ENCODE measurements around the gene OR2T1.
"Not testable (repeated sequence)": the region's sequence is repeated elsewhere in the genome, so short reads cannot be mapped to it uniquely, and the experiment has no call there.

OR2T1 gene

GRCh38 chr1:248402748-248403147 lies at the start of gene OR2T1:
TSS of gene OR2T1 (plus strand) at chr1:248403048. CDS start at chr1:248406148, 3,100 bp downstream.
- DNase-seq, result no peak

- no peak for DNase-seq
These were observed 43.4 kb upstream of the OR2T1 start for GRCh38 chr1:248359415-248359814.

GRCh38 chr1:248361121-248361715 lies 41.6 kb upstream of the OR2T1 start, which contains the start of gene OR2T4:
TSS of gene OR2T4 (plus strand) at chr1:248361665. CDS start at chr1:248361665, 0 bp downstream.
- DNase-seq, result no peak

GRCh38 chr1:248366609-248367008 lies 36.2 kb upstream of the OR2T1 start:
- no peak for DNase-seq

GRCh38 chr1:248372394-248372793 lies 30.5 kb upstream of the OR2T1 start:
- no peak for DNase-seq

GRCh38 chr1:248373761-248374160 lies 29.1 kb upstream of the OR2T1 start:
- DNase-seq, result no peak

- no peak for DNase-seq
These were observed 27.4 kb upstream of the OR2T1 start, which contains the start of gene OR2T6 for GRCh38 chr1:248375446-248375845. TSS of gene OR2T6 (plus strand) at chr1:248375746. CDS start at chr1:248387609, 11,863 bp downstream.

- no peak for DNase-seq
These were observed 25.9 kb upstream of the OR2T1 start for GRCh38 chr1:248376916-248377315.

- DNase-seq, result no peak
These were observed 22.0 kb upstream of the OR2T1 start for GRCh38 chr1:248380854-248381253.

GRCh38 chr1:248388426-248388825 lies 14.4 kb upstream of the OR2T1 start:
- DNase-seq, result no peak

GRCh38 chr1:248393050-248393449 lies 9.8 kb upstream of the OR2T1 start:
- DNase-seq, result no peak

- DNase-seq, result no peak
These were observed 1.2 kb downstream of the OR2T1 start for GRCh38 chr1:248404024-248404423.

GRCh38 chr1:248406721-248407692 lies 4.2 kb downstream of the OR2T1 start:
- DNase-seq, result no peak

- DNase-seq, result no peak
These were observed 13.4 kb downstream of the OR2T1 start for GRCh38 chr1:248416226-248416625.

- no peak for DNase-seq
These were observed 15.0 kb downstream of the OR2T1 start for GRCh38 chr1:248417854-248418253.

GRCh38 chr1:248421384-248421783 lies 18.5 kb downstream of the OR2T1 start:
- no peak for DNase-seq

- not testable (repeated sequence) for DNase-seq
These were observed 24.8 kb downstream of the OR2T1 start for GRCh38 chr1:248427526-248428191.

GRCh38 chr1:248428192-248428533 lies 25.3 kb downstream of the OR2T1 start:
- DNase-seq, result not testable (repeated sequence)

- not testable (repeated sequence) for DNase-seq
These were observed 28.8 kb downstream of the OR2T1 start for GRCh38 chr1:248431683-248432082.

GRCh38 chr1:248432201-248432600 lies 29.4 kb downstream of the OR2T1 start:
- not testable (repeated sequence) for DNase-seq

GRCh38 chr1:248433811-248434415 lies 31.1 kb downstream of the OR2T1 start:
- DNase-seq, result not testable (repeated sequence)

- not testable (repeated sequence) for DNase-seq
These were observed 32.1 kb downstream of the OR2T1 start for GRCh38 chr1:248434913-248435312.

- not testable (repeated sequence) for DNase-seq
These were observed 33.5 kb downstream of the OR2T1 start for GRCh38 chr1:248436303-248436702.
